GM18505 (cell line): ENCODE results near the gene RGS6.

Source experiments
- ATAC-seq: cut with Tn5 transposase; IDR thresholded peaks from one replicate; pipeline ENCODE4 v1.9.1; 2021; ENCODE audit not compliant: unreplicated experiment
- POLR2A ChIP-seq: IDR thresholded peaks from 4 replicates; pipeline ENCODE4 v1.6.1; 2011; ENCODE audit warnings: borderline replicate concordance; ENCODE audit not compliant: insufficient read depth, insufficient read length; ENCODE audit errors: extremely low read depth

Gene RGS6

GRCh38 chr14:72284176-72284575 lies 351.9 kb downstream of the RGS6 start:
- ATAC-seq = no peak
- TF ChIP-seq POLR2A = no peak

- ATAC-seq = no peak
- TF ChIP-seq POLR2A = no peak
Measured at GRCh38 chr14:72290241-72290640, 358.0 kb downstream of the RGS6 start.

- TF ChIP-seq POLR2A = no peak
- ATAC-seq = no peak
Measured at GRCh38 chr14:72291908-72292688, 359.9 kb downstream of the RGS6 start.

- no peak for TF ChIP-seq POLR2A
- no peak for ATAC-seq
Measured at GRCh38 chr14:72292689-72293024, 360.4 kb downstream of the RGS6 start.

GRCh38 chr14:72301352-72301751 lies 369.1 kb downstream of the RGS6 start:
- no peak for TF ChIP-seq POLR2A
- ATAC-seq = no peak

GRCh38 chr14:72303930-72304329 lies 371.7 kb downstream of the RGS6 start:
- ATAC-seq = no peak
- no peak for TF ChIP-seq POLR2A

GRCh38 chr14:72305561-72305960 lies 373.3 kb downstream of the RGS6 start:
- no peak for ATAC-seq
- TF ChIP-seq POLR2A = no peak

GRCh38 chr14:72308967-72309485 lies 376.8 kb downstream of the RGS6 start:
- TF ChIP-seq POLR2A = no peak
- no peak for ATAC-seq

- no peak for TF ChIP-seq POLR2A
Measured at GRCh38 chr14:72311116-72311515, 378.9 kb downstream of the RGS6 start.

GRCh38 chr14:72311516-72311915 lies 379.3 kb downstream of the RGS6 start:
- TF ChIP-seq POLR2A = no peak
- ATAC-seq = no peak

More at GRCh38 chr14:72311116-72311515, 378.9 kb downstream of the RGS6 start:
- ATAC-seq = no peak

GRCh38 chr14:72314808-72315435 lies 382.7 kb downstream of the RGS6 start:
- no peak for ATAC-seq

GRCh38 chr14:72315714-72316113 lies 383.5 kb downstream of the RGS6 start:
- TF ChIP-seq POLR2A = no peak
- no peak for ATAC-seq

More at GRCh38 chr14:72314808-72315435, 382.7 kb downstream of the RGS6 start:
- TF ChIP-seq POLR2A = no peak

GRCh38 chr14:72318648-72319047 lies 386.4 kb downstream of the RGS6 start:
- no peak for ATAC-seq
- no peak for TF ChIP-seq POLR2A

- ATAC-seq = no peak
- no peak for TF ChIP-seq POLR2A
Measured at GRCh38 chr14:72332046-72332445, 399.8 kb downstream of the RGS6 start.
